Activated naive CD4-positive, alpha-beta T cell treated with anti-CD3 and anti-CD28 coated beads for 36 hours (primary cell): ENCODE measurements around the gene AEN. TPM values are rescaled to one million over a fixed set of nuclear protein-coding genes. Genes with fewer than 3 reads are reported as not detected.

ENCODE experiments used
- CTCF ChIA-PET: fragments of 350-600 bp; sonication (Branson Sonifier 250); formaldehyde crosslinking; loops from one replicate; lab custom pipeline; 2021; ENCODE audit warnings: antibody characterized with exemption; lab: Charles Lee
- DNase-seq: peaks from one replicate; pipeline ENCODE4 v3.0.0-alpha.2; 2020
- H3K27ac Mint-ChIP-seq: one replicate; pipeline ENCODE4 v1.8.0; 2021; ENCODE audit warnings: mild to moderate bottlenecking, mixed read lengths
- H3K27me3 Mint-ChIP-seq: one replicate; pipeline ENCODE4 v1.8.0; 2021; ENCODE audit warnings: low read depth, mixed read lengths
- H3K36me3 Mint-ChIP-seq: one replicate; pipeline ENCODE4 v1.8.0; 2021; ENCODE audit warnings: low read depth, mixed read lengths
- H3K4me1 Mint-ChIP-seq: one replicate; pipeline ENCODE4 v1.8.0; 2021; ENCODE audit warnings: low read depth, mixed read lengths
- H3K4me3 Mint-ChIP-seq: one replicate; pipeline ENCODE4 v1.8.0; 2021; ENCODE audit warnings: mild to moderate bottlenecking, moderate library complexity, mixed read lengths
- H3K9me3 Mint-ChIP-seq: one replicate; pipeline ENCODE4 v1.8.0; 2021; ENCODE audit warnings: mixed read lengths
- intact Hi-C: fragments of 100-400 bp; cut with micrococcal nuclease; formaldehyde crosslinking; loops from one replicate; pipeline ENCODE4 v1.15.1; 2023
- total RNA-seq, 2 experiments: library from RNA; stranded (reverse); gene quantifications; one replicate each; pipeline ENCODE4 v1.2.3, GENCODE V29; 2021

AEN gene
- total RNA-seq, 2 experiments from 2014 or later = 85.2 to 87.2 TPM

- no peak overlapping the region for H3K27ac Mint-ChIP-seq
- H3K36me3 Mint-ChIP-seq = no peaks in the 10 kb centered on the region
- H3K27me3 Mint-ChIP-seq = no peaks in the 10 kb centered on the region
- H3K9me3 Mint-ChIP-seq = no peaks in the 10 kb centered on the region
- intact Hi-C loops = no loop called here
- no peak for DNase-seq
- H3K4me3 Mint-ChIP-seq = no peak overlapping the region
- CTCF ChIA-PET = interaction anchor here (3.8 to 5.2 kb wide), 2 partner anchors 9 to 31 kb away, joined by 12 to 20 read pairs; no protein-coding TSS in a partner anchor
- peaks cover 87% of the 10 kb centered on the region for H3K4me1 Mint-ChIP-seq
Observed at GRCh38 chr15:88655103-88655553, 34.0 kb downstream of the AEN start.

DNA sequence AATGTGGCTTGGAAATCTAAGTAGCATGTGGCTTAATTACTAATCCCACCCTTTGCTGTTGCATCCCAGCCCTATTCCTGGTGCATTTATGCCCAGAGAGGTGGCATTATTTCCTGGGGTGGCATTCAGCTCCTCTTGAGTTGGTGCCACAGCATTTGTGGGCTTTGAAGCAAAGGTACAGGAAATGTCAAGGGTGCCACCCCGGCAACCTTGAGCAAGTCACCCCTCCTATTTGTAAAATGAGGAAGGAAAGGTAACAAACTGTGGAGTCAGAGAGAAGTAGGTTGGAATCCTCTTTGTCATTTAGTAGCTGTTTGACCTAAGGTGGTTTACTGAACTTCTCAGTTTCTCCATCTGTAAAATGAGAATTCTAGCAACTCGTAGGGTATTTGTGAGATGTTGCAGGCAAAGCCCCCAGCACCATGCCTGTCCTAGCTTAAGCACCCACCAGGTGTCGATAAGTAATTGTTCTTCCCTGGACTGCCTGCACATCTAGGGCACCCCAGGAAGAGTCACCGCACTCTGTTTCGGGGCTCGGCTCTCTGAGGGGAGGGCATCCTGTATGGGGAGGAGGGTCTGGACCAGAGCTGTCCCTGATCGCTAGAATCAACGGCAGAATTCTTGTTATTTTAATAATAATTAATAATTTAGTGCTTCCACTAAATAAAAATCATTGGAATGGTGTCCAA is 34.8 kb downstream of the AEN start:
- Mint-ChIP-seq H3K36me3 (no peaks in the 10 kb centered on the region), H3K4me1 (peaks cover 89% of the 10 kb centered on the region), H3K27me3 (no peaks in the 10 kb centered on the region), H3K9me3 (no peaks in the 10 kb centered on the region), H3K4me3 (no peak overlapping the region), H3K27ac (no peak overlapping the region)
- intact Hi-C loops = no loop called here
- no peak for DNase-seq
- CTCF ChIA-PET = interaction anchor here (0.6 to 5.2 kb wide), 4 partner anchors 8 to 114 kb away, joined by 3 to 20 read pairs (median 8); no protein-coding TSS in a partner anchor

DNA sequence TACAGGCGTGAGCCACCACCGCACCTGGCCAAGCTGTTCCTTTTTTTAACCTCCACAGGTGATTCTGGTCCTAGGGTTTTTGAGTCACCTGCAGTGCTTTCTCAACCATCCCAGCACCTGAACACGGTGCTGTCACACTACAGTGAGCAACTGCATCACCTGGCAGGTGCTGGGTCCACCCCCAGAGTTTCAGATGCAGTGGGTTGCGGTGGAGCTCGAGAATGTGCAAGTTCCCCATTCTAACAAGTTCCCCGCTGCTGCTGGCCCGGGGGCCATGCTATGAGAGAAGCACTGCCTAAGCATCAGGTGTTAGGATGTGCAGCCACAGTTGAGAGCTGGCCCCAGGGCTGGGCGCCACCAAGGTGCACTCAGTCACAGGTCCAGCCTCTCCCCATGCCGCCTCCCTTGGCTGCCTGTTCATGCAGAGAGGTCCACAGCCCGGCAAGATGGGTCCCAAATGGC is 35.7 kb downstream of the AEN start:
- Mint-ChIP-seq H3K4me3 (no peak overlapping the region), H3K27me3 (no peaks in the 10 kb centered on the region), H3K4me1 (peaks cover 84% of the 10 kb centered on the region), H3K36me3 (no peaks in the 10 kb centered on the region), H3K9me3 (no peaks in the 10 kb centered on the region), H3K27ac (peak overlapping the region; percentile 24)
- peak; percentile 46 for DNase-seq
- CTCF ChIA-PET = interaction anchor here (0.6 to 5.2 kb wide), 5 partner anchors 7 to 490 kb away, joined by 3 to 20 read pairs (median 3); no protein-coding TSS in a partner anchor
- intact Hi-C loops = no loop called here

- CTCF ChIA-PET = interaction anchor here (0.6 to 5.2 kb wide), 5 partner anchors 6 to 490 kb away, joined by 3 to 20 read pairs (median 3); no protein-coding TSS in a partner anchor
- no peaks in the 10 kb centered on the region for H3K36me3 Mint-ChIP-seq
- no peak overlapping the region for H3K4me3 Mint-ChIP-seq
- peaks cover 80% of the 10 kb centered on the region for H3K4me1 Mint-ChIP-seq
- intact Hi-C loops = no loop called here
- H3K27me3 Mint-ChIP-seq = no peaks in the 10 kb centered on the region
- H3K27ac Mint-ChIP-seq = peak overlapping the region; percentile 61
- H3K9me3 Mint-ChIP-seq = no peaks in the 10 kb centered on the region
- DNase-seq = no peak
Observed at GRCh38 chr15:88657326-88658069, 36.4 kb downstream of the AEN start.

GRCh38 chr15:88658070-88658965 is 37.2 kb downstream of the AEN start:
- CTCF ChIA-PET = interaction anchor here (0.6 to 2.0 kb wide), 3 partner anchors 23 to 54 kb away, joined by 3 to 6 read pairs (median 3); no protein-coding TSS in a partner anchor
- intact Hi-C loops = no loop called here
- Mint-ChIP-seq H3K36me3 (no peaks in the 10 kb centered on the region), H3K4me3 (no peak overlapping the region), H3K27ac (no peak overlapping the region), H3K4me1 (peaks cover 74% of the 10 kb centered on the region), H3K9me3 (no peaks in the 10 kb centered on the region), H3K27me3 (no peaks in the 10 kb centered on the region)
- no peak for DNase-seq

GRCh38 chr15:88658972-88659931 is 38.1 kb downstream of the AEN start:
- no peak overlapping the region for H3K4me3 Mint-ChIP-seq
- CTCF ChIA-PET = interaction anchor here (0.6 to 1.2 kb wide), 3 partner anchors 13 to 228 kb away, joined by 3 to 4 read pairs (median 3); no protein-coding TSS in a partner anchor
- H3K36me3 Mint-ChIP-seq = no peaks in the 10 kb centered on the region
- H3K27ac Mint-ChIP-seq = no peak overlapping the region
- no peak for DNase-seq
- no peaks in the 10 kb centered on the region for H3K9me3 Mint-ChIP-seq
- H3K4me1 Mint-ChIP-seq = peaks cover 71% of the 10 kb centered on the region
- no peaks in the 10 kb centered on the region for H3K27me3 Mint-ChIP-seq
- intact Hi-C loops = no loop called here

DNA sequence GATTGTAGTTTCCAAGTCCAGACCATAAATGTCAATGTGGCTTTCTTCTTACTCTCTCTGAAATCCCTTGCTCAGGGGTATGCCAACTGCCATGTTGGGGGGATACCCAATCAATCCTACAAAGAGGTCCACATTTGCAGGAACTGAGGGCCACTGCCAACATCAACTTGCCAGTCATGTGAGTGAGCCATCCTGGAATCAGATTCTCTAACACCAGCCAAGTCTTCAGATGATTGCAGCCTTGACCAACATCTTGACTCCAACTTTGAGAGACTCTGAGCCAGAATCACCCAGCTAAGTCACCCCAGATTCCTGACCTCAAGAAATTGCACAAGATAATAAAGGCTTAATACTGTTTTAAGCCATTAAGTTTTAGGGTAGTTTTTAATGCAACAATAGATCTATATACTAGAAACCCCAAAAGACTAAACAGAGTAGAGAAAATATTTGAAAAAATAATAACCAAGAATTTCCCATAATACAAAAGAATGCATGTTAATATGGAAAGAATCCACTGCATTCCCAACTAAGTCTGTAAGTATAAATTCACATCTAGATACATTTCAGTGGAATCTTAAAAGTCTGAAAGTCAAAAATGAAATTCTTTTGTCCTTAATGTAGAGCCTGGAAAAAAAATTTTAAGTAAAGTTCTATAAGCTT is 40.0 kb downstream of the AEN start:
- intact Hi-C loops = loop anchor here (10.0 kb wide), 1 partner anchor 416 kb away; no protein-coding TSS in a partner anchor
- Mint-ChIP-seq H3K4me1 (peaks cover 60% of the 10 kb centered on the region), H3K27me3 (no peaks in the 10 kb centered on the region), H3K9me3 (no peaks in the 10 kb centered on the region), H3K4me3 (no peak overlapping the region), H3K27ac (no peak overlapping the region), H3K36me3 (no peaks in the 10 kb centered on the region)
- CTCF ChIA-PET = interaction anchor here (0.9 to 1.2 kb wide), 3 partner anchors 11 to 37 kb away, joined by 3 to 8 read pairs (median 4); no protein-coding TSS in a partner anchor
- no peak for DNase-seq

DNA sequence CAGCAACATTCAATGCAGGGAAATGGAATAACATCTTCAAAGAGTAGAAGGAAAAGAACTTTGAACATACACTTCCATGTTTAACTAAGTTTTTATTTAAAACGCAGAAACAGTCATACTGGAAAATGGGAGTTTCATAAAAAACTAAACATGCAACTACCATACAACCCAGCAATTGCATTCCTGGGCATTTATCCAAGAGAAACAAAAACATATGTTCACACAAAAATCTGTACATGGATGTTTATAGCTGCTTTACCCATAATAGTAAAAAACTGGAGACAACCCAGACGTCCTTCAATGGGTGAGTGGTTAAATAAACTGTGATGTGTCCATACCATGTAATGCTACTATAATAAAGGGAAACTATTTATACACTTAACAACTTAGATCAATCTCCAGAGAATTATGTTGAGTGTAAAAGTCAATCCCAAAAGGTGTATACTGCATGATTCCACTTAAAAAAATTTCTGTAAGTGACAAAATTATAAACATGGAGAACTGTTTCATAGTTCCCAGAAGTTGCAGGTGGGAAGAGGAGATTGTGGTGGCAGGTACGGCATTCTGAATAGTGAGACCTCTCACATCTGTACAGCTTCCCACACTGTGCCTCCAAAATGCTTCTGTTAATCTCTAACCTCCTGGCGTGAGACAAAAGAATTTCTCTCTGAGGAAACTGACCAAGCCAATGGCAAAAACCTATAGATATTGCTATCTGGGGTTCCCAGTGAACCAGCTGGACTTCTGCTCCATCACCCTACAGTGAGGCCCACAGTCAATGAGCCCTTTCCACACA is 40.8 kb downstream of the AEN start:
- H3K36me3 Mint-ChIP-seq = no peaks in the 10 kb centered on the region
- intact Hi-C loops = loop anchor here (10.0 kb wide), 1 partner anchor 417 kb away; no protein-coding TSS in a partner anchor
- no peaks in the 10 kb centered on the region for H3K27me3 Mint-ChIP-seq
- H3K9me3 Mint-ChIP-seq = no peaks in the 10 kb centered on the region
- no peak for DNase-seq
- peaks cover 54% of the 10 kb centered on the region for H3K4me1 Mint-ChIP-seq
- CTCF ChIA-PET = interaction anchor here (3.3 kb wide), 1 partner anchor 7 kb away, joined by 20 read pairs; no protein-coding TSS in a partner anchor
- H3K27ac Mint-ChIP-seq = no peak overlapping the region
- H3K4me3 Mint-ChIP-seq = no peak overlapping the region

DNA sequence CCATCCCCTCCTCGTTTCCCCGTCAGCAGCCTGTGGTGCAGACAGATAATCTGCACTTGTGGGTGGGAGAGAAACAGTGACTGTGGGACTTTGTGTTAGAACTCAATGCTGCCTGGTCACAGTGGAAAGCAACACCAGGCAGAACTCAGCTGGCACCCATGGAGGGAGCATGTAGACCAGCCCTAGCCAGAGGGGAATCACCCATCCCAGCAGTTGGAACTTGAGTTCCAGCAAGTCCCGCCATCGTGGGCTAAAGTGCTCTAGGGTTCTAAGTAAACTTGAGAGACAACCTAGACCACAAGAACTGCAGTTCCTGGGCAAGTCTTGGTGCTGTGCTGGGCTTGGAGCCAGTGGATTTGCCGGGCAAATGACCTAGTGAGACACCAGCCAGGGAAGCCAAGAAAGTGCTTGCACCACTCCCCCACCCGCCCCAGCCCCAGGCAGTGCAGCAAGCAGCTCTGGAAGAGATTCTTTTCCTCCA is 42.0 kb downstream of the AEN start:
- no peak for DNase-seq
- CTCF ChIA-PET = interaction anchor here (1.0 to 3.3 kb wide), 8 partner anchors 8 to 212 kb away, joined by 3 to 20 read pairs (median 5); partner anchors contain the start of genes MRPL46 and MRPS11
- Mint-ChIP-seq H3K27ac (no peak overlapping the region), H3K9me3 (no peaks in the 10 kb centered on the region), H3K4me1 (peaks cover 41% of the 10 kb centered on the region), H3K4me3 (no peak overlapping the region), H3K36me3 (no peaks in the 10 kb centered on the region), H3K27me3 (no peaks in the 10 kb centered on the region)
- intact Hi-C loops = loop anchor here (10.0 kb wide), 1 partner anchor 418 kb away; no protein-coding TSS in a partner anchor
